OCI-LY7 (cell line): ENCODE measurements around the gene HTR7. TPM values are rescaled to one million over a fixed set of nuclear protein-coding genes. Genes with fewer than 3 reads are reported as not detected.

ENCODE experiments used
- BruUV-seq: library from RNA; stranded (reverse); fragments of 400-500 nt; replicated peaks from 2 replicates; lab custom pipeline; 2021; lab: Mats Ljungman, UMichigan
- CTCF ChIA-PET: fragments of 300-600 bp; sonication (Branson Sonifier 250); formaldehyde crosslinking; loops from one replicate; lab custom pipeline; 2022; ENCODE audit warnings: antibody characterized with exemption; ENCODE audit not compliant: unreplicated experiment; lab: Charles Lee
- POLR2A ChIA-PET: fragments of 300-600 bp; sonication (Branson Sonifier 250); formaldehyde crosslinking; loops from one replicate; lab custom pipeline; 2022; ENCODE audit warnings: antibody characterized with exemption; lab: Charles Lee
- DNase-seq: peaks from one replicate; pipeline ENCODE4 v3.0.0-alpha.2; 2015; ENCODE audit warnings: low spot score
- H2AFZ ChIP-seq: fragments of 200-600 bp; sonication (generic), shearing (Covaris generic); 2 replicates; pipeline ENCODE4 v1.6.1; 2014; ENCODE audit warnings: mild to moderate bottlenecking, antibody characterized with exemption, low read length, moderate library complexity
- H3K27ac ChIP-seq: fragments of 200-600 bp; sonication (generic); 2 replicates; pipeline ENCODE4 v1.5.1; 2014; ENCODE audit warnings: mixed run types, low read depth, mild to moderate bottlenecking, moderate library complexity, low read length, inconsistent platforms; ENCODE audit not compliant: poor library complexity, severe bottlenecking
- H3K36me3 ChIP-seq: fragments of 200-600 bp; sonication (generic); 2 replicates; pipeline ENCODE4 v1.6.1; 2014; ENCODE audit warnings: mild to moderate bottlenecking, antibody characterized with exemption, low read length, moderate library complexity, mixed read lengths; ENCODE audit not compliant: insufficient read depth
- H3K4me1 ChIP-seq: fragments of 200-600 bp; sonication (generic); 2 replicates; pipeline ENCODE4 v1.5.1; 2014; ENCODE audit warnings: mild to moderate bottlenecking, low read length; ENCODE audit not compliant: insufficient read depth, poor library complexity, severe bottlenecking
- H3K4me2 ChIP-seq: fragments of 200-600 bp; sonication (generic); 2 replicates; pipeline ENCODE4 v1.6.1; 2014; ENCODE audit warnings: mild to moderate bottlenecking, low read length
- H3K4me3 ChIP-seq: fragments of 200-600 bp; sonication (generic); 2 replicates; pipeline ENCODE4 v1.5.1; 2014; ENCODE audit warnings: mild to moderate bottlenecking, low read depth, low read length; ENCODE audit not compliant: poor library complexity, severe bottlenecking
- H3K79me2 ChIP-seq: fragments of 200-600 bp; sonication (generic); 2 replicates; pipeline ENCODE4 v1.6.1; 2016; ENCODE audit warnings: low read depth, mild to moderate bottlenecking, low read length, moderate library complexity, mixed read lengths; ENCODE audit not compliant: insufficient read depth
- H3K9me2 ChIP-seq: fragments of 200-600 bp; sonication (generic); 2 replicates; pipeline ENCODE4 v1.6.1; 2016; ENCODE audit warnings: mild to moderate bottlenecking, low read length, mixed read lengths; ENCODE audit not compliant: insufficient read depth
- H3K9me3 ChIP-seq: fragments of 200-600 bp; sonication (generic); 2 replicates; pipeline ENCODE4 v1.6.1; 2014; ENCODE audit warnings: mild to moderate bottlenecking, mixed run types, low read length, mixed read lengths
- H4K20me1 ChIP-seq: fragments of 200-600 bp; sonication (generic); 2 replicates; pipeline ENCODE4 v1.6.1; 2014; ENCODE audit warnings: mild to moderate bottlenecking, antibody characterized with exemption, low read length, moderate library complexity, mixed read lengths; ENCODE audit not compliant: insufficient read depth
- EZH2phosphoT487 ChIP-seq: fragments of 200-600 bp; sonication (generic); IDR thresholded peaks from 2 replicates; pipeline ENCODE4 v1.6.1; 2018; ENCODE audit warnings: low read depth, borderline replicate concordance, mild to moderate bottlenecking, mixed run types, antibody characterized with exemption, low read length, moderate library complexity, mixed read lengths
- intact Hi-C: fragments of 100-400 bp; cut with micrococcal nuclease; formaldehyde crosslinking; loops from one replicate; pipeline ENCODE4 v1.10.0; 2022; ENCODE audit not compliant: unreplicated experiment
- total RNA-seq, 2 experiments: library from RNA; depleted of rRNA in 1 of 2; stranded (reverse); fragments of >200 nt in 1 of 2; shearing (Covaris generic) in 1 of 2; gene quantifications; 2 replicates each; pipeline ENCODE4 v1.2.3, GENCODE V29; 2014 to 2022
- TF ChIP-seq, protein P1 (sequence below): fragments of 200-600 bp; sonication (generic); conservative IDR thresholded peaks from 2 replicates; pipeline ENCODE4 v1.5.1; 2014; ENCODE audit warnings: mild to moderate bottlenecking, antibody characterized with exemption, low read length, moderate library complexity, mixed read lengths

HTR7 gene
- total RNA-seq, 2 experiments from 2014 or later = 0.10 TPM; not detected in 1

GRCh38 chr10:90846746-90847145 is 11.1 kb downstream of the HTR7 start:
- H3K9me2 ChIP-seq = no peaks in the 10 kb centered on the region
- POLR2A ChIA-PET = no interaction called here
- BruUV-seq = no TSS peak
- intact Hi-C loops = no loop called here
- H3K36me3 ChIP-seq = no peaks in the 10 kb centered on the region
- no peaks in the 10 kb centered on the region for H4K20me1 ChIP-seq
- no peak overlapping the region for H3K4me3 ChIP-seq
- CTCF ChIA-PET = no interaction called here
- DNase-seq = no peak
- H3K9me3 ChIP-seq = peaks cover 12% of the 10 kb centered on the region
- H3K4me1 ChIP-seq = no peaks in the 10 kb centered on the region
- H3K79me2 ChIP-seq = no peaks in the 10 kb centered on the region
- H2AFZ ChIP-seq = no peak overlapping the region
- no peak overlapping the region for H3K4me2 ChIP-seq
- TF ChIP-seq, protein P1, sequence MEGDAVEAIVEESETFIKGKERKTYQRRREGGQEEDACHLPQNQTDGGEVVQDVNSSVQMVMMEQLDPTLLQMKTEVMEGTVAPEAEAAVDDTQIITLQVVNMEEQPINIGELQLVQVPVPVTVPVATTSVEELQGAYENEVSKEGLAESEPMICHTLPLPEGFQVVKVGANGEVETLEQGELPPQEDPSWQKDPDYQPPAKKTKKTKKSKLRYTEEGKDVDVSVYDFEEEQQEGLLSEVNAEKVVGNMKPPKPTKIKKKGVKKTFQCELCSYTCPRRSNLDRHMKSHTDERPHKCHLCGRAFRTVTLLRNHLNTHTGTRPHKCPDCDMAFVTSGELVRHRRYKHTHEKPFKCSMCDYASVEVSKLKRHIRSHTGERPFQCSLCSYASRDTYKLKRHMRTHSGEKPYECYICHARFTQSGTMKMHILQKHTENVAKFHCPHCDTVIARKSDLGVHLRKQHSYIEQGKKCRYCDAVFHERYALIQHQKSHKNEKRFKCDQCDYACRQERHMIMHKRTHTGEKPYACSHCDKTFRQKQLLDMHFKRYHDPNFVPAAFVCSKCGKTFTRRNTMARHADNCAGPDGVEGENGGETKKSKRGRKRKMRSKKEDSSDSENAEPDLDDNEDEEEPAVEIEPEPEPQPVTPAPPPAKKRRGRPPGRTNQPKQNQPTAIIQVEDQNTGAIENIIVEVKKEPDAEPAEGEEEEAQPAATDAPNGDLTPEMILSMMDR = no peak
- no peak for TF ChIP-seq EZH2phosphoT487
- no peak overlapping the region for H3K27ac ChIP-seq

DNA sequence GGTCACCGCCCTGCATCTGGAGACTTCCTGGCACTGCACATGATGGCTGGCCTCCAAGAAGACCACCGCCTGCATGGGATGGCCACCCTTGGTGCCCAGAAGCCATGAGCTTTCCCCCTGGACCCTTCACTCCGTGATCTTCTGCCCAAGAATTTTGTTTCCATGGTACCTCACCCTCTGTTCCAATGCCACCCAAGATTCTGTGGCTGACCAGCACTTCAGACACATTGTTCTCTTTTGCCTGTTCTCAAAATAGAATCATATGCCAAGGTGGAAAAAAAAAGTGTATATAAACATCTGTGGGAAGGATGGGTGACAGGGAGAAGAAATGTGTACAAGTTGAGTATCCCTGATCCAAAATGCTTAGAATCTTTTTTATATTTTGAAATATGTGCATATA is 12.1 kb downstream of the HTR7 start:
- no TSS peak for BruUV-seq
- intact Hi-C loops = no loop called here
- H3K79me2 ChIP-seq = no peaks in the 10 kb centered on the region
- H2AFZ ChIP-seq = no peak overlapping the region
- H3K27ac ChIP-seq = no peak overlapping the region
- no peaks in the 10 kb centered on the region for H4K20me1 ChIP-seq
- DNase-seq = no peak
- CTCF ChIA-PET = no interaction called here
- H3K4me2 ChIP-seq = no peak overlapping the region
- no peaks in the 10 kb centered on the region for H3K36me3 ChIP-seq
- no peaks in the 10 kb centered on the region for H3K4me1 ChIP-seq
- no peaks in the 10 kb centered on the region for H3K9me2 ChIP-seq
- no peak overlapping the region for H3K4me3 ChIP-seq
- TF ChIP-seq, protein P1 = no peak
- TF ChIP-seq EZH2phosphoT487 = no peak
- peaks cover 7% of the 10 kb centered on the region for H3K9me3 ChIP-seq
- POLR2A ChIA-PET = no interaction called here

- no TSS peak for BruUV-seq
- H3K9me3 ChIP-seq = no peaks in the 10 kb centered on the region
- H3K9me2 ChIP-seq = no peaks in the 10 kb centered on the region
- no peaks in the 10 kb centered on the region for H3K36me3 ChIP-seq
- TF ChIP-seq, protein P1 = no peak
- TF ChIP-seq EZH2phosphoT487 = no peak
- no peaks in the 10 kb centered on the region for H3K79me2 ChIP-seq
- H3K4me2 ChIP-seq = no peak overlapping the region
- intact Hi-C loops = no loop called here
- no peaks in the 10 kb centered on the region for H4K20me1 ChIP-seq
- H3K27ac ChIP-seq = no peak overlapping the region
- no peak overlapping the region for H3K4me3 ChIP-seq
- POLR2A ChIA-PET = interaction anchor here (0.7 to 1.5 kb wide), 2 partner anchors 8 to 1356 kb away, joined by 3 to 6 read pairs; no protein-coding TSS in a partner anchor
- H2AFZ ChIP-seq = no peak overlapping the region
- no peak for DNase-seq
- no peaks in the 10 kb centered on the region for H3K4me1 ChIP-seq
- CTCF ChIA-PET = no interaction called here
Observed at GRCh38 chr10:90842725-90843124, 15.1 kb downstream of the HTR7 start.
